Muscle of arm (tissue), 12 donors: ENCODE data around the gene CREB3L2. TPM values are rescaled to one million over a fixed set of nuclear protein-coding genes. Genes with fewer than 3 reads are reported as not detected.
A peak's percentile ranks its signal among the peaks of the same experiment; 100 is the strongest.
"Not testable (repeated sequence)": the region's sequence is repeated elsewhere in the genome, so short reads cannot be mapped to it uniquely, and the experiment has no call there.

Experiments used
- DNase-seq: peaks from one replicate; pipeline ENCODE4 v3.0.0-alpha.2; 2013
- polyA plus RNA-seq, 12 donors: library from polyadenylated mRNA; unstranded; fragments of 120-200 nt; gene quantifications; one replicate each; pipeline ENCODE4 v1.2.1, GENCODE V29; 2013; ENCODE audit not compliant: insufficient read length in 12 of 12

Gene CREB3L2
- polyA plus RNA-seq, 12 donors, result 29.7 to 45.7 (median 35.6) TPM; not detected in 1

DNA sequence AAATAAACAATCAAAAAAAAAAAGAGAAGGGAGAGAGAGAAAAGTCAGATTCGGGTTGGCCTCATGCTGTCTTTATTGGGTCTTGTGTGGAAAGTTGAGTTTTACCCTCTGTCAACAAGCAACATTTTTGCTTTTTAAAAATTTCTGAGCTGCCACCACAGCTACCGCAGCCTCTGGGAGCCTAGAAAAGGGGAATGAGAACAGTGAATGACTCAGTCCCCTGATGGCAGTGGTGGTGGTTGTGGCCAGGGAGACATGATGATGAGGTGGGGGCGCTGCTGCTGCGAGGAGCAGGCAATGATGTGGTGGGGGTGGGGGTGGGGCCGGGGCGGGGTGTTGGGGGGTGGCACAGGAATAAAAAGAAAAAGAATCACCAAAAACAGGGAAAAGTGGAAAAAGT lies 20.0 kb upstream of the CREB3L2 start:
- DNase-seq, result no peak

DNA sequence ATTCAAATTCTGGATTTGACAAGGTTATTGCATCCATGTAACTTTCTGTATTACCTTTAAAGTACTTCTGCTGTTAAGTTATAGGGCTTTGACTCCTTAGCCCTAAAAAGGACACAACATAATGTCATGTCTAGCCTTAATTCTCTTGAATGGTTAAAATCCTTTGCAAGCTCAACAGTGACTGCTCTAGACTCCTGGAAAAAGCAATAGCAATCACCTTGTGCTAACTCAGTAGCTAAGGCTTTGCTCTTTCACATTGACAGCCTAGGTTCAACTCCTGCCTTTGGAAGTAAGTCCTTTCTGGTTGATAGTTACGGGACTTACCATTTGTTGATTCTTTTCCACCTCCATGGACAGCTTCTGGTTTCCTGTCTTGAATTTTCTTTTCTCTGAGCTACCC lies 16.1 kb upstream of the CREB3L2 start:
- no peak for DNase-seq

DNA sequence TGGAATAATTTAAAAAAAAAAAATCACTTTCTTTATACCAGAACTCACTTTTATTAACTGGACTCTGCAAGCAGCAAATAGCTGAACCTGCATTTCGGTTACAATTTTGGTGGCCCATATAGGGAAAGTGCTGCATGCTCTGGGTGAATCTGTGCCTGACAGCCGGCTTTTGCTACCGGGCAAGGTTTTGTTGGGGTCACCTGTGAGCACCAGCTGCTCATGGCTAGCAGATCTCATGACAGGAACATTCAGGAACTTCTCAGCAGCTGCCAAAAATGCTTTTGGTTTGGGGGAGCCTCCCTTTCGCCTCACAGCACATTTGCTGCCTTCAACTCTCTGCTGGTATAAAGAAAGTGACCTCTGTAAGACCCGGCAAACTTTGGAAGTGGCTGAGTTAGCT lies 13.2 kb upstream of the CREB3L2 start:
- DNase-seq, result no peak

DNA sequence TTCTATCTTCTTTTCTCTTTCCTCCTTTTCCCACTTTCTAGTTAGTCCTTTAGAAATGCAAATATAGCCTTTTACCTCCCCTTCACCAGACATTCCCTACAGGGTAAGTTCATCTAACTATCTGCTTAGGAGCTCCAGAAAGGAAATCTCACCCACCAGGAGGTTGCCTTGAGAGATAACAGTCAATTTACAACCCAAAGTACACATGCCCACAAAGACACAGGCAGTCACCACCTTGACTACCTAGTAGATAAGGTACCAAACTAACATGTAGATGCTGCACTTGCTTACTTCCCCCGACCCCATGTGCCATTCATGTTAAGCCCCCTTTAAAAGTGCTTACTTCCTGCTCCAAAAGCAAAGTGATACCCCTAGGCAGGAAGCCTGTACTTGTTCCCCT lies 12.8 kb upstream of the CREB3L2 start:
- no peak for DNase-seq

DNA sequence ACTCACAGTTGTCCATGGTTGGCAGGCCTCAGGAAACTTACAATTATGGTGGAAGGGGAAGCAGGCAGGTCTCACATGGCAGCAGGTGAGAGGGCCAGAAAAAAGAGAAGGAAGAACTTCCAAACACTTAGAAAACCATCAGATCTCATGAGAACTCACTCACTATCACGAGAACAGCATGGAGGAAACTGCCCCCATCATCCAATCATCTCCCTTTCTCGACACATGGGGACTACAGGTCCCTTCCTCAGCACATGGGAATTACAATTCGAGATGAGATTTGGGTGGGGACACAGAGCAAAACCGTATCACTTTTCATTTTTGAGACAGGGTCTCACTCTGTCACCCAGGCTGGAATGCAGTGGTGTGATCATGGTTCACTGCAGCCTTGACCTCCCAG lies 12.3 kb upstream of the CREB3L2 start:
- DNase-seq, result not testable (repeated sequence)

DNA sequence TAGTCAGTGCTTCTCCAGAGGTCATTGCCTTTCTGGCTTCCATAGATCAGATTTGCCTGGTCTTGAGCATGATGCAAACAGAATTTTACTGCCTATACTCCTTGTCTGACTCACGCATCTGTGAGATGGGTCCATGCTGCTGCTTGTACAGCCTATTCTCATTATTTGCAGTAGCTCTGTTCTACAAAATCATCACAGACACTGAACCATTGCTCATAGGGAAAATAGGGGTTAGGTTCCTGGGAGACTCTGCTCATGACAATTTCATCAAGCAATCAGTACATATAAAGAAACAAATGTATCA lies 7.4 kb upstream of the CREB3L2 start:
- no peak for DNase-seq

DNA sequence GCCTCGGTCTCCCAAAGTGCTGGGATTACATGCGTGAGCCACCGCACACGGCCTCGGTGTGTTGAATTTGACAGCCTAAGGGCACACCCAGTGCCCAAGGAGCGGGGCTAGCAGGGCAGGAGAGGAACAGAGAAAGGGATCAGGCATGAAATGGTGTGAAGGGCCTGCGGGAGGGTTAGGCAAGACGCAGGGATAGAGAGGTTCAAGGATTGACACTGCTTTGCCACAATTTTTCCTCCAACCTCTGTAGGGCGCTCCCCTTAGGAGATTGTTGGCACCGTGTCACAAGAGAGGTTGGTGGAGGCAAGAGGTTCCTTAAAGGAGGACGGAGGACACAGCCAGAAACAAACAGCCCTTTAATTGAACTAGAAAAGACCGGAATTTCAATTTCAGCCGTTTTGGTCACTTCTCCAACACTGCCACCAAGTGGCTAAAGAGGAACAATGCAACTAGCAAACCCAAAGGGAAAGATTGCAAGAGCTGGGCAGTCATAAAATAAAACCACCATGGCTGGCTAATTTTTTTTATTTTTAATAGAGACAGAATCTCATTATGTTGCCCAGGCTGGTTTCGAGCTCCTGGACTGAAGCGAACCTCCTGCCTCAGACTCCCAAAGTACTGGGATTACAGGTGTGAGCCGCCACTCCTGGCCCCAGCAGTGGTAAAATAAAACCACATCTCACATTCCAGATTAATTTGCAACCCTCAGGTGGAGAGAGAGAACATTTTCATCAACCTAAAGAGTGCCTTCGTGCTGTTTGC lies 6.9 kb upstream of the CREB3L2 start:
- peak; percentile 72 for DNase-seq

DNA sequence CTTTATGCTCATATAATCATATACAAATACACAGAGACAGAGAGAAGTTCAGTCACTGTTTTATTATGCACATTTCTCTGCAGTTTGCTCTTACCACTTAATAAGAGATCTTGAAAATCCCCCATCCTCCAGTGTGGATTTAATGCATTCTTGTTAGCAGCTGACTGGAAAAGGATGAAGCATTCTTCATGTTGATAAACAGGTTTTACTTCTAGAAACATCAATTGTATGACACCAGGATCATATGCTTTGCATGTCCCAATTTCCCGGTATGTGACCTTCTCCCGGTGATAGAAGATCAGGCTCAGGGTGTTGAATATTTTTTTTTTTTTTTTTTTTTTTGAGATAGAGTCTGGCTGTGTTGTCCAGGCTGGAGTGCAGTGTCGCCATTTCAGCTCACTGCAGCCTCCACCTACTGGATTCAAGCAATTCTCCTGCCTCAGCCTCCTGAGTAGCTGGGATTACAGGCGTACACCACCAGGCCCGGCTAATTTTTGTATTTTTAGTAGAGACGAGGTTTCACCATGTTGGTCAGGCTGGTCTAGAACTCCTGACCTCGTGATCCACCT lies 6.2 kb upstream of the CREB3L2 start:
- no peak for DNase-seq

DNA sequence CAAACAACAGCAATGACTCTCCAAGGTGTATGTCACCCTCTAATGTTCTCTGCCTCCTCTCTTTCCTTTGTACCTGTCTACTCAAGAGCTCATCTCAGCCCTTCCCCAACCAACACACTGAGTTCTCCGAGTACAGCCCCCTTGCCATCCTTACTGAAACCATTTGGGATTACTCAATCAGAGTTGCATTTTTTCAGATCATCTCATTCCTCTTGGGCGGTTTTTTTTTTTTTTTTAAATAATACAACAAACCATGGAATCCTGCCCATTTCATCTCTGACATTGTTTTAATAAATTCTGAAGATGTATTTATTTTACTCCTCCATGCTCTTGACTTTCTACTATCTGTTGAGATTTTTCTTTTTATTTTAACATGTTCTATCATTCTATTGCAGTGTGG lies 4.2 kb upstream of the CREB3L2 start:
- no peak for DNase-seq

DNA sequence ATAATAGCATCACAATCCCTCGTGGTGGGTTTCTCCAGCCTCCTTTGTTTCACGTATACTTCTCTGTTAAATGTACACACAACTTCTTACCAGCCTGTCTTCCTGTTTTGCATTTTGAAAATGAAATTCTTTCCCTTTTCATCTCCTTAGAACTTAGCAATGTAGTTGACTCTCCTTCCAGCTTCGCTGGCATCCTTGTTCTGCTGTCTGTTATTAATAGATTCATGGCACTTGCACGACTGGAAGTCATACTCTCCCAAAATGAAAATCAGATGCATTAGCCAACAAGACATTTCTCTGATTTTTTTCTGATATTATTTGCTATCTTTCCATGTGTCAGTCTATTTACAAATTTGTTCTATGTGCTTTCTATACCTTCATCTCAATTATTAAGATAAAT lies 3.0 kb upstream of the CREB3L2 start:
- no peak for DNase-seq

DNA sequence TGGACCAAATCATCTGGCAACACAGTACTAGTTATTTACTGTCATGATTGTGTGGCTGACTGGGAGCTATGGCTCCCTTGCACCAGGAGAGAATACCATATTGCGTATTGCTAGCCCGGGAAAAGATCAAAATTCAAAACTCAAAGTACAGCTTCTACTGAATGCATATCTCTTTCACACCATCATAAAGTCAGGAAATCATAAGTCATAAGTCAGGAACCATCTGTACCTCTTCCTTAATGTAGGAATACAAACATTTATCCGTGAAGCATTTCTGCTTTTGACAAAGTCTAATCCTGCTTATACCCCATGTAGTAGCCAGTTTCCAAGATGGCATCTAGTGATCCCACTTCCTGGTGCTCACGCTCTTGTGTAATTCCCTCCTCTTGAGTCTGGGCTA lies 2.2 kb upstream of the CREB3L2 start:
- DNase-seq, result no peak

DNA sequence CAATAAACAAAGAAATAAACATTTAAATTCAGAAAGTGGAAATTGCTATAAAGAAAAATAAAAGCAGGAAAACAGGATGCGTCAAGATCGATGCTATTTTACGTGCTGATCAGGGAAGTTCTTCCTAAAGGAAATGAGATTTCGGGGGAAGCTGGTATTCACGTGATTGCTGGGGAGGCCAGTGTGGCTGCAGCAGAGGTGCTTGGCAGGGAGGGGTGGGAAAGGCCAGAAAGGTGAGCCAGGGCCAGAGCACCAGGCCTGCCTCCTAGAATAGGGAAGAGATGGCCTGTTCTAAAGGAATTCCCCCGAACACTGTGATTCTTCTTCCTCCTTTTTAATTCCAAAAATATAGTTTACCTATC lies 923 bp upstream of the CREB3L2 start:
- DNase-seq, result no peak

DNA sequence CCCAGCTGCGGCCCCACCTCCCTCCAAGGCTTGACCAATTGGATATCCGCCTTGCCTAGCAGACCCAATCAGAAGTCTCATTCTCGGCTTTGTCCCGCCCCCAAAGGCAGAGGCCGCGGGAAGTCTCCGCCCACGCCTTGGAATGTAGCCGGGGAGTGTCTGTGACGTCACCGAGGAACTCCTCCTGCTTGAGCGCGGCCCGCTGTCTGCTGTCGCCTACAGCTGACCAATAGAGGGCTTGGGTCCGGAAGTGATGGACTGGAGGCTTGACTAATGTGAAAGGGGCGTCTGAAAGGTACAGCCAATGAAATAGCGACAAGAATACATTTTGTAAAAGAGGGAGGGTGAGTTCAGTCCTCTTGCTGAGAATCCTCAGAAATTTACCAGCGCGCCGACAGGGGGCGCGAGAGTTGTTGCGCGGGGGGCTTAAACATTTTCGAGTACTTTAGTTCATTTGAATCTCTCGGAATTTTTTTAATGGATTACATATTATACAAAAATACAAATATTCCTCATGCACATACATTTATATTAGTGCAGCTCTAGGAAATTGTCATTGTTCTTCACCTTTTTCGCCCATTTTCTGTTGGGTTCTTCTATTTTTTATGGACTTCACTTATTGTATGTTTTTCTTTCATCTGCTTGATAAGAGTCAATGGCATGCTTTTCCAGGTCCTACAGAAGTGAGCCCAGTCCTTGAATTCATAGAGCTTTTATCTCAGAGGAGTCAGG lies 376 bp upstream of the CREB3L2 start:
- DNase-seq, result peak; percentile 100

DNA sequence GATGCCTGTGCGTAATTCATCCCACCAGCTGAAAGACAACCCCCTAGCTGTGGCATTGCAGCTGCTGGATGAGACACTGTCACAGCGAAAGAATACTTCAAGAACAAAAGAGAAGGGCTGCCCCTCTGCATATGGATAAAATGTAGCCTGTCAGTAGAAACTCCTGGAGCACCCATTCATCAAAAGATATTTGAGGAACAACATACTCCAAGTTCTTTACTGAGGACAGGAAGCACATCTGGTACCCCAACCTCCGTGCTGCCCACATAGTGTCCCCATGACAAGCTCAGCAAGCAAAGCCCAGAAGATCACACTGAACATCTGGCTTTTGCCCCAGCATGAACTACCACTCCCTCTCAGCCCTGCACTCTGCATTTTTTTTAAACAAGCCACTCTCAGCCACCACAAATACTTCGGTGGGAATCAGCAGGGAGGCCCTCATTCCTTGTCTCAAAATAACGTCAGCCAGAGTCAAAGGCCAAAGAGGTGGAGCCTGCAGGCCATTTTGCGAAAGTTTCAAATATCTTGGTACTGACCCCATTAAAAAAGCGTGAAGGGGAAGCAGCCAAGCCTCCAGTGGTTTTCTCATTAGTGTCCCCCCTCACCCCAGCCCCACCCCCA lies 1.7 kb downstream of the CREB3L2 start:
- DNase-seq, result peak; percentile 80

DNA sequence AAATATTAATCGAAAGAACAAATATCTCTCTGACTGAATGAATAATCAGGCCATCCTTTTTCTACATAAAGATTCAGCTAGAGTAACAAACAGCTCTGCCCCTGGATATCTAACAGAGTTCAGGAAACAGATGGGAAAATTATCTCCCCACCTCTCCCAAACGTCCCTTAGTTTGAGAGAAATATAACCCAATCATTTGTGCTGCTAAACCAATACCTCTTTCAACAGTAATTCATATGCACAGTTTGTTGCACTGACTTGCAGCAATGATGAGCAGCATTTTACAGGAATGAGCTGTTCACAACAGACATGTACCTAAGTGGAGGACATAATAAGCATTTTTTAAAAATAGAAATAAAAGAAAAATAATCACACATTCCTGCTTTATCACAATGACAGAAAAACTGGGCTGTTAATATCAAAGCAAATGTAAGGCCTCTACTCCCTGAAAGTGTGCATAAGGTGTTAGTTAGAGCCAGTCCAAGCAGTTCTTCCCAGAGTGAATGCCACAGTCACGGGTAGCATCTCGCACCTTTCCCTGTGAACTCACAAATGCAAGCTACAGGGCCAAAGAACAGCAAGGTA lies 2.3 kb downstream of the CREB3L2 start:
- DNase-seq, result no peak

DNA sequence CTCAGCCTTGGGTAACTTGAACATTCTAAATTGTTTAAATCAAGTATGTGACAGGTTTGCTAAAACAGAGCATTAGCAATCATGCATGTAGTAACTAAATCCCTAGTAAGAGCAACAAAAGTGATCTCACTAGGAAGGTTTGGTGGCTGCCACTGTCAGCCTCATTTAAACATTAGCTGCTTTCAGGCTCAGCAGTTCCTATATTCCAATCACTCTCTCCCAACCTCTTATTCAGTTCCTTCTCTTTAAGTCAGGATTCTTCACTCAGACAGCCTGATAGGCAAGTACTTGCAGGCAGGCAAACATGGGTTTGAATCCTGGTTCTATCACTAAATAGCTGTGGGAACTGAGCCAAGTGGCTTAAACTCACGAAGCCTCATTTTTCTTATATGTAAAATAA lies 3.6 kb downstream of the CREB3L2 start:
- no peak for DNase-seq

DNA sequence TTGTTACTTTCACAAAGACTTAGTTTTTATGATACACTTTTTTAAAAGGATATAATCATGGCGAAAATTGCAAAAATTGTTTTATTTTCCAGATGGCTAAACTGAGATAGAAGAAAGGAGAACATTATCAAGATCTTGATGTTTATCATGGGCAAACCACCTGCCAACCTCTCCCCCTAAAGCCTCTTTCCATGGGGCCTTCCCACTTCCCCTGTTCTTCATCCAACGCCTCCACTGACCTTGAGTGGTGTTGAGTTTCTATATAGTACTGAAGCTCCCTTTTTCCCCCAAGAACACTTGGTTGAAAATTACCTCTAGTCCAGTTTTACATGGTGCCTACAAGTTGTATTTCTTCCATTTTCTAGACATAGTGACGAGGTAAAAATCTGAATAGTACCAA lies 5.0 kb downstream of the CREB3L2 start:
- no peak for DNase-seq

DNA sequence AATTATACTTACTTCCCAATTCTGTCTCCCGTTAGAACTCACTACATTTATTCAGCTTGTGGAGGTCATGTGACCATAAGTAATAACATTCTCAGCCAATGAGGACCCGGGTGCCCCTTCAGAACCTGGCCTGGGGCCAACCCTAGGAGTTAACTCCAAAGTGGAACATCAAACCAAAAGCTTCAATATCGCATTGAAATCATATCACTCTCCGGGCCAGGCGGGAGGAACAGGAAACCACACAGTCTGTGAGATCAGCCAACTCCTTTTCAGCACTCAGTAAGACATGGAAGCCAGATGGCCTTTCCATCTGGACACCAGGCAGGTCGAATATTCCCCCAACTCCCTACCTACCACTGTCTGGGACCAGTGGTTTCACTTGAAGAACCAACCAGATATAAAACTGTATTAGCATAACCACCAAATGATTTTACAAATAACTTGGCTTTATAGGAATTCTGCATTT lies 5.5 kb downstream of the CREB3L2 start:
- DNase-seq, result no peak

DNA sequence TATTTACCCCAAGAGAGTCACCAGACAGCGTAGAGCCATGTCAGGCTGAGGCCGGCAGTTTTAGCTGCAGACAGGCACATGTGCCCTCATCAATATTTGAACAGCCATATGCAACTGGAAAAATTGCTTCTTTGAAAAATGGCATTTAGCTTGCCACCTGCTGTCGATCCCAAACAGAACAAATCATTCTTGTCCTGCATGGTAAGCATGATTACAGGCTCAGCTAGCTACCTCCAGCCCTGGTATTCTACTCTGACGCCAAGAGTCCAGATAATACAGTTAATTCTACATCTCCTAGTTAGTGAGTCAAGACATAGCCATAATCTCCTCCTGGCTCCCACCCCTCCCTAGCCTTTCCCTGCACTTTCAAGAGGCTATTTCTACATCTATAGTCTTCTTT lies 7.7 kb downstream of the CREB3L2 start:
- DNase-seq, result no peak

DNA sequence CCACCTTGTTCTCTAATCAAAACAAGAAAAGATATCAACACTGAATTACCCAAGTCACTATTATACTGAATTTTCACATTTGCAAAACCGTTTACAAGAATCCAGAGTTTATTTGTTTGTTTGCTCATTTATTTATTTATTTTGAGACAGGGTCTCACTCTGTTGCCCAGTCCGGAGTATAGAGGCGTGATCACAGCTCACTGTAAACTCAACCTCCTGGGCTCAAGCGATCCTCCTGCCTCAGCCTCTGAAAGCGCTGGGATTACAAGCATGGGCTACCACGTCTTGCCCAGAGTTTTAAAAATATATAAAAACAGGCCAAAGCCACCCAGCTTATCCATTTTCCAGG lies 8.5 kb downstream of the CREB3L2 start:
- no peak for DNase-seq

DNA sequence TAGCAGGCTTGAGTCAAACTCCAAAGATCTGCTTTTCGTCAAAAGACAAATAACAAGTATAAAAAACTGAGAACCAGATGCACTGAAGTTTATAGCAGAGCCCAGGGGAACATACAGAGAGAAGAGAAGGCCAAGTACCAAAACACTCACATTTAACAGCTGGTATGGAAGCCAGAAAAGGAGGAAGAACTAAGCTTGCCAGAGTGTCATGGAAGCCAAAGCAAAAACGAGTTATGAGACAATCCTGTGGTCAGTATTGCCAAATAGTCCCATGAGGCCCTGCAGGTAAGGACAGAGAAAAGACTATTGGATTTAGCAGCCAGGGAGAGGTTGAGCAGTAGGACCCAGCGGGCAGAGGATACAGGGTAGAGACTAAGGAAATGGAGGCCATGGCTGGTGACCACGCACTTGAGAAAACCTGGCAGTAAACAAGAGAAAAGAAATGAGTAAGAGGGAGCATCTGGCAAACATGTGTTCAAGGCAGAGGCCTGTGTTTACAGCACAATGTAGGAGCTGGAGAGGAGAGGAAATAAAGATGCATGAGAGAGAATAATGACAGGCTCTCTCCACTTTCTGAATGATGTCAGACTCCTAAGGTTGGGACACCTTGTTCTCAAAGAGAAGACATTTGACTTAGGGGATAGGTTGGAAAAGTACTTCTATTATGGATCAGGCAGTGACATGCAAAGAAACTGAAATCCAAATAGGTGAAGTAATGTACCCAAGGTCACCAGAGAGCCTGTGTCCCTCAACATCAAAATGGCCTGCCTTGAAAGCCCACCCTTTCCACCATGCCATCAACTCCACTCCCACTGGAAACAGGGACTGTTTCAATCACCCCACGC lies 9.1 kb downstream of the CREB3L2 start:
- DNase-seq, result peak; percentile 93

DNA sequence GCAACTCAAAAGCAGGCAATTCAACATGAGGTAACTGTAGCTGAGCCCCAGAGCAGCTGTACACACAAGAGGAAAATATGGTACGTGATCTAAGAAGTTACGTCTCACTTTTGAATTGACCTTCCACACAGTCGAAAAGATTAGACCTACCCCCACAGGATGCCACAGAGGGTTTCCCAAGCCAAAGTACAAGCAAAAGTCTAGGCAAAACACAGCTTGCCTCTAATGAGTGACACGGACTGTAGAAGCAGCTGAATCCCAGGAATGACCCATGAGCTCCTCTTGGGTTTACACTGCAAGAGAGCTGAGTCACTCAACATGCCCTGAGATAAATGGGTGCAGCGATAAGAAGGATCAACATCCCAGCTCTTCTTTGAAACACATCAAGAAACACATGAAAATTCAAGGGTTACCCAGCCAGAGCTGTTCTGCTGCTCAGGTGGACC lies 9.8 kb downstream of the CREB3L2 start:
- DNase-seq, result no peak
